ENCODE measurements around the gene WWOX. TPM values are rescaled to one million over a fixed set of nuclear protein-coding genes. Genes with fewer than 3 reads are reported as not detected.

Gene WWOX
- total and polyA plus RNA-seq, 2 of the 13 experiments (the other 11 are each of a cell fraction or from before 2014, with no cell fraction given): 9.1 to 37.4 TPM

- H3K36me3 ChIP-seq (replicated peaks in 1 of 2; ENCODE audit: control insufficient read depth in 1 of 2, insufficient read depth in 2 of 2, low read length in 2 of 2): no peaks in the 10 kb centered on the region
- DNase-seq (ENCODE audit: low spot score): no peak
- H3K9me3 ChIP-seq (ENCODE audit: low read length): peaks cover 8% of the 10 kb centered on the region; the same call in 1 of the 2 replicates
- intact Hi-C loops (cut with micrococcal nuclease; ENCODE audit: unreplicated experiment) (no loop called here), in situ Hi-C loops (cut with HindIII; ENCODE audit: extremely low pct_ligation_motif_present, low pct_unique_long_range_greater_than_20kb) (no loop called here)
- ChIA-PET POLR2A (no interaction called here), CTCF (ENCODE audit: low intra/inter-chr PET ratio, low total read pairs) (no interaction called here)
- no peak for FAIRE-seq
- WGBS (ENCODE audit: low lambda C conversion rate): 90% methylated on average over 7 of the region's 7 CpGs
- H3K27me3 ChIP-seq (ENCODE audit: control insufficient read depth in 1 of 2, insufficient read depth in 2 of 2, low read length in 2 of 2): no peaks in the 10 kb centered on the region
- no peaks in the 10 kb centered on the region for H3K79me2 ChIP-seq (ENCODE audit: insufficient read depth, low read length)
- no peak for ATAC-seq
- no peak overlapping the region for H3K9ac ChIP-seq (ENCODE audit: insufficient read depth, low read depth, low read length)
- H3K4me1 ChIP-seq (ENCODE audit: insufficient read depth, low read length): no peaks in the 10 kb centered on the region
- H3K4me2 ChIP-seq (ENCODE audit: low read depth, low read length): no peak overlapping the region
- no peak overlapping the region for H3K27ac ChIP-seq (ENCODE audit: extremely low read length, insufficient read depth, low read length)
- no peak for TF ChIP-seq SMAD9 (CRISPR knock-in tag; IDR thresholded peaks at IDR 0.05)
- TF ChIP-seq RXRB (CRISPR knock-in tag; IDR thresholded peaks at IDR 0.05; ENCODE audit: borderline replicate concordance): no peak
- TF ChIP-seq PRPF4 (IDR thresholded peaks at IDR 0.05; ENCODE audit: low read depth, low read length, poor library complexity, severe bottlenecking): no peak
- no peak for TF ChIP-seq ATRX (CRISPR knock-in tag; IDR thresholded peaks at IDR 0.05; ENCODE audit: borderline replicate concordance)
- no peak for TF ChIP-seq ZBTB37 (CRISPR knock-in tag; IDR thresholded peaks at IDR 0.05)
- TF ChIP-seq ZNF557 (CRISPR knock-in tag; IDR thresholded peaks at IDR 0.05): no peak
- no peak for TF ChIP-seq ZNF841 (CRISPR knock-in tag; IDR thresholded peaks at IDR 0.05; ENCODE audit: borderline replicate concordance)
- TF ChIP-seq ZNF782 (CRISPR knock-in tag; IDR thresholded peaks at IDR 0.05; ENCODE audit: borderline replicate concordance): no peak
- no peak for TF ChIP-seq ZBTB38 (CRISPR knock-in tag; IDR thresholded peaks at IDR 0.05)
- BruUV-seq (replicated peaks): no TSS peak
- no peak overlapping the region for H2AFZ ChIP-seq (ENCODE audit: low read length)
- no peaks in the 10 kb centered on the region for H4K20me1 ChIP-seq (ENCODE audit: insufficient read depth, low read length)
- no peak overlapping the region for H3K4me3 ChIP-seq (replicated peaks in 1 of 3; ENCODE audit: insufficient read depth in 1 of 3, low read depth in 2 of 3, low read length in 3 of 3)
Observed at GRCh38 chr16:78405833-78406232, 306.4 kb downstream of the WWOX start.
